GM19468 (cell line): ENCODE measurements around the gene BAG2.
A peak's percentile ranks its signal among the peaks of the same experiment; 100 is the strongest.

Source experiments
- ATAC-seq: cut with Tn5 transposase; IDR thresholded peaks from one replicate; pipeline ENCODE4 v1.9.1; 2021; ENCODE audit warnings: mild to moderate bottlenecking, moderate library complexity, moderate number of reproducible peaks; ENCODE audit not compliant: unreplicated experiment; ENCODE audit errors: extremely low read depth

Gene BAG2

GRCh38 chr6:57172136-57173055, at the start of gene BAG2:
TSS of gene BAG2 (plus strand) at chr6:57172326. CDS start at chr6:57172698, 372 bp downstream.
- ATAC-seq, result peak; percentile 79

- ATAC-seq, result no peak
Observed at GRCh38 chr6:57123111-57123510, 49.0 kb upstream of the BAG2 start.

GRCh38 chr6:57127763-57128162, 44.4 kb upstream of the BAG2 start:
- no peak for ATAC-seq

GRCh38 chr6:57130661-57131177, 41.4 kb upstream of the BAG2 start:
- no peak for ATAC-seq

GRCh38 chr6:57134954-57135353, 37.2 kb upstream of the BAG2 start:
- ATAC-seq, result no peak

GRCh38 chr6:57135885-57136284, 36.2 kb upstream of the BAG2 start:
- ATAC-seq, result no peak

- ATAC-seq, result no peak
Observed at GRCh38 chr6:57137350-57137749, 34.8 kb upstream of the BAG2 start.

- no peak for ATAC-seq
Observed at GRCh38 chr6:57138026-57138425, 34.1 kb upstream of the BAG2 start.

- ATAC-seq, result no peak
Observed at GRCh38 chr6:57141451-57142177, 30.5 kb upstream of the BAG2 start.

- no peak for ATAC-seq
Observed at GRCh38 chr6:57142178-57142525, 30.0 kb upstream of the BAG2 start.

- no peak for ATAC-seq
Observed at GRCh38 chr6:57143690-57144089, 28.4 kb upstream of the BAG2 start.

- no peak for ATAC-seq
Observed at GRCh38 chr6:57147401-57147800, 24.7 kb upstream of the BAG2 start.

GRCh38 chr6:57147955-57148858, 23.9 kb upstream of the BAG2 start:
- no peak for ATAC-seq

- no peak for ATAC-seq
Observed at GRCh38 chr6:57158658-57159057, 13.5 kb upstream of the BAG2 start.

- no peak for ATAC-seq
Observed at GRCh38 chr6:57159127-57159526, 13.0 kb upstream of the BAG2 start.

GRCh38 chr6:57162028-57162427, 10.1 kb upstream of the BAG2 start:
- ATAC-seq, result no peak

- no peak for ATAC-seq
Observed at GRCh38 chr6:57162516-57162915, 9.6 kb upstream of the BAG2 start.

GRCh38 chr6:57163956-57164355, 8.2 kb upstream of the BAG2 start:
- no peak for ATAC-seq

GRCh38 chr6:57165080-57165479, 7.0 kb upstream of the BAG2 start:
- ATAC-seq, result no peak
